Dedifferentiated amniotic fluid mesenchymal stem cell (primary cell): ENCODE data around the gene BCAS3.
A peak's percentile ranks its signal among the peaks of the same experiment; 100 is the strongest.
"Not testable (repeated sequence)": the region's sequence is repeated elsewhere in the genome, so short reads cannot be mapped to it uniquely, and the experiment has no call there.

Source experiments
- DNase-seq: peaks from one replicate; pipeline ENCODE4 v3.0.0-alpha.2; 2016; ENCODE audit errors: extremely low spot score

Gene BCAS3

GRCh38 chr17:60677308-60678117 lies at the start of gene BCAS3:
BCAS3 (plus strand) TSS chr17:60677851.
- peak; percentile 99 for DNase-seq

- DNase-seq = no peak
These were observed 49.3 kb upstream of the BCAS3 start for GRCh38 chr17:60628252-60628889.

- no peak for DNase-seq
These were observed 48.5 kb upstream of the BCAS3 start for GRCh38 chr17:60629120-60629519.

GRCh38 chr17:60630352-60630751 lies 47.3 kb upstream of the BCAS3 start:
- no peak for DNase-seq

GRCh38 chr17:60631119-60631518 lies 46.5 kb upstream of the BCAS3 start:
- DNase-seq = no peak

GRCh38 chr17:60637683-60638082 lies 40.0 kb upstream of the BCAS3 start:
- DNase-seq = no peak

- no peak for DNase-seq
These were observed 38.7 kb upstream of the BCAS3 start for GRCh38 chr17:60639019-60639330.

GRCh38 chr17:60640503-60640902 lies 37.1 kb upstream of the BCAS3 start:
- no peak for DNase-seq

GRCh38 chr17:60641126-60641525 lies 36.5 kb upstream of the BCAS3 start:
- no peak for DNase-seq

GRCh38 chr17:60641810-60642220 lies 35.8 kb upstream of the BCAS3 start:
- DNase-seq = peak; percentile 73

- no peak for DNase-seq
These were observed 31.6 kb upstream of the BCAS3 start for GRCh38 chr17:60645918-60646523.

GRCh38 chr17:60646701-60647100 lies 30.9 kb upstream of the BCAS3 start:
- DNase-seq = no peak

GRCh38 chr17:60647705-60648104 lies 29.9 kb upstream of the BCAS3 start:
- no peak for DNase-seq

- no peak for DNase-seq
These were observed 25.0 kb upstream of the BCAS3 start for GRCh38 chr17:60652454-60653247.

GRCh38 chr17:60653569-60653968 lies 24.1 kb upstream of the BCAS3 start:
- no peak for DNase-seq

GRCh38 chr17:60656499-60656898 lies 21.2 kb upstream of the BCAS3 start:
- no peak for DNase-seq

GRCh38 chr17:60659156-60659555 lies 18.5 kb upstream of the BCAS3 start:
- no peak for DNase-seq

GRCh38 chr17:60661489-60661888 lies 16.2 kb upstream of the BCAS3 start:
- no peak for DNase-seq

- no peak for DNase-seq
These were observed 13.6 kb upstream of the BCAS3 start for GRCh38 chr17:60664022-60664421.

- DNase-seq = no peak
These were observed 12.0 kb upstream of the BCAS3 start for GRCh38 chr17:60665602-60666001.

- not testable (repeated sequence) for DNase-seq
These were observed 8.9 kb upstream of the BCAS3 start for GRCh38 chr17:60668741-60669140.

- DNase-seq = no peak
These were observed 6.2 kb upstream of the BCAS3 start for GRCh38 chr17:60671482-60671881.
